Neural cell (in vitro differentiated cells): Measurements from ENCODE around the gene HCLS1. TPM values are rescaled to one million over a fixed set of nuclear protein-coding genes. Genes with fewer than 3 reads are reported as not detected.

ENCODE experiments used
- H2AFZ ChIP-seq: fragments of 200-600, 300-800 bp; sonication (generic), shearing (Covaris generic); 2 replicates; pipeline ENCODE4 v1.6.0; 2014; ENCODE audit warnings: low read depth, mild to moderate bottlenecking, antibody characterized with exemption, low read length, moderate library complexity
- H3F3A ChIP-seq: fragments of 200-600 bp; shearing (Covaris generic); 2 replicates; pipeline ENCODE4 v1.6.1; 2016; ENCODE audit warnings: mild to moderate bottlenecking, moderate library complexity, mixed read lengths, antibody characterized with exemption, low read length; ENCODE audit not compliant: insufficient read depth, poor library complexity, severe bottlenecking
- H3K27ac ChIP-seq: fragments of 200-600, 300-800 bp; sonication (generic), shearing (Covaris generic); 2 replicates; pipeline ENCODE4 v1.5.1; 2014; ENCODE audit warnings: mild to moderate bottlenecking, low read length, moderate library complexity
- H3K27me3 ChIP-seq: fragments of 300-800, 200-600 bp; sonication (generic), shearing (Covaris generic); 2 replicates; pipeline ENCODE4 v1.6.0; 2014; ENCODE audit warnings: mild to moderate bottlenecking, low read depth, low read length, moderate library complexity; ENCODE audit not compliant: insufficient read depth
- H3K36me3 ChIP-seq: fragments of 300-800, 200-600 bp; sonication (generic), shearing (Covaris generic); 2 replicates; pipeline ENCODE4 v1.5.1; 2014; ENCODE audit warnings: mild to moderate bottlenecking, antibody characterized with exemption, low read length, moderate library complexity; ENCODE audit not compliant: insufficient read depth
- H3K4me2 ChIP-seq: fragments of 300-800, 200-600 bp; sonication (generic), shearing (Covaris generic); 2 replicates; pipeline ENCODE4 v1.6.0; 2014; ENCODE audit warnings: mild to moderate bottlenecking, low read length
- H3K4me3 ChIP-seq: fragments of 300-800, 200-600 bp; sonication (generic), shearing (Covaris generic); 2 replicates; pipeline ENCODE4 v1.5.1; 2014; ENCODE audit warnings: mild to moderate bottlenecking, low read length, moderate library complexity
- H3K79me2 ChIP-seq: fragments of 200-600 bp; shearing (Covaris generic); replicated peaks from 2 replicates; pipeline ENCODE4 v1.6.0; 2014; ENCODE audit warnings: mild to moderate bottlenecking, low read length, moderate library complexity; ENCODE audit not compliant: insufficient read depth
- H3K9ac ChIP-seq: fragments of 300-800, 200-600 bp; sonication (generic), shearing (Covaris generic); 2 replicates; pipeline ENCODE4 v1.6.1; 2016; ENCODE audit warnings: mild to moderate bottlenecking, low read length, mixed read lengths
- H3K9me2 ChIP-seq: fragments of 200-600 bp; shearing (Covaris generic); 2 replicates; pipeline ENCODE4 v1.6.1; 2016; ENCODE audit warnings: mild to moderate bottlenecking, low read length, mixed read lengths; ENCODE audit not compliant: insufficient read depth
- H3K9me3 ChIP-seq: fragments of 200-600, 300-800 bp; sonication (generic), shearing (Covaris generic); 2 replicates; pipeline ENCODE4 v1.6.1; 2016; ENCODE audit warnings: mild to moderate bottlenecking, mixed run types, low read length, moderate library complexity, mixed read lengths
- H4K20me1 ChIP-seq: fragments of 200-600 bp; shearing (Covaris generic); 2 replicates; pipeline ENCODE4 v1.6.1; 2016; ENCODE audit warnings: mild to moderate bottlenecking, mixed run types; ENCODE audit not compliant: insufficient read depth
- CTCF ChIP-seq: fragments of 450-650 bp; IDR thresholded peaks from 2 replicates; pipeline ENCODE4 v1.5.1; 2014; ENCODE audit warnings: antibody characterized with exemption, mild to moderate bottlenecking, moderate library complexity; ENCODE audit not compliant: poor library complexity, severe bottlenecking
- EP300 ChIP-seq: fragments of 450-650 bp; conservative IDR thresholded peaks from 2 replicates; pipeline ENCODE4 v1.6.1; 2014; ENCODE audit warnings: antibody characterized with exemption, mild to moderate bottlenecking, moderate library complexity; ENCODE audit not compliant: poor library complexity, severe bottlenecking
- EZH2 ChIP-seq: fragments of 200-600, 300-800 bp; shearing (Covaris generic), sonication (generic); IDR thresholded peaks from 2 replicates; pipeline ENCODE4 v1.6.1; 2014; ENCODE audit warnings: antibody characterized with exemption, low read length, borderline replicate concordance, mild to moderate bottlenecking; ENCODE audit not compliant: insufficient read depth, poor library complexity, severe bottlenecking
- MXI1 ChIP-seq: fragments of 450-650 bp; conservative IDR thresholded peaks from 2 replicates; pipeline ENCODE4 v1.6.1; 2014; ENCODE audit warnings: antibody characterized with exemption, mild to moderate bottlenecking; ENCODE audit not compliant: poor library complexity, severe bottlenecking
- POLR2AphosphoS5 ChIP-seq: IDR thresholded peaks from 2 replicates; pipeline ENCODE4 v1.6.1; 2012
- RAD21 ChIP-seq: fragments of 450-650 bp; conservative IDR thresholded peaks from 2 replicates; pipeline ENCODE4 v1.6.1; 2014; ENCODE audit warnings: antibody characterized with exemption, mild to moderate bottlenecking, moderate library complexity
- SMC3 ChIP-seq: fragments of 450-650 bp; conservative IDR thresholded peaks from 2 replicates; pipeline ENCODE4 v1.6.1; 2014; ENCODE audit warnings: antibody characterized with exemption, mild to moderate bottlenecking, moderate library complexity; ENCODE audit not compliant: poor library complexity
- TAF1 ChIP-seq: IDR thresholded peaks from 2 replicates; pipeline ENCODE4 v1.6.1; 2012; ENCODE audit warnings: low read depth
- polyA plus RNA-seq: library from polyadenylated mRNA; depleted of rRNA; stranded (reverse); fragments of >200 nt; gene quantifications from 2 replicates; pipeline ENCODE4 v1.2.3, GENCODE V29; 2014
- TF ChIP-seq, protein P1 (sequence below): IDR thresholded peaks from 2 replicates; pipeline ENCODE4 v1.6.1; 2012; ENCODE audit warnings: borderline replicate concordance

The HCLS1 gene
- polyA plus RNA-seq, 1 donor from 2014 or later: 0.25 TPM

- TF ChIP-seq EZH2 (no peak), MXI1 (no peak), EP300 (no peak), CTCF (no peak), RAD21 (no peak)
- TF ChIP-seq, protein P1, sequence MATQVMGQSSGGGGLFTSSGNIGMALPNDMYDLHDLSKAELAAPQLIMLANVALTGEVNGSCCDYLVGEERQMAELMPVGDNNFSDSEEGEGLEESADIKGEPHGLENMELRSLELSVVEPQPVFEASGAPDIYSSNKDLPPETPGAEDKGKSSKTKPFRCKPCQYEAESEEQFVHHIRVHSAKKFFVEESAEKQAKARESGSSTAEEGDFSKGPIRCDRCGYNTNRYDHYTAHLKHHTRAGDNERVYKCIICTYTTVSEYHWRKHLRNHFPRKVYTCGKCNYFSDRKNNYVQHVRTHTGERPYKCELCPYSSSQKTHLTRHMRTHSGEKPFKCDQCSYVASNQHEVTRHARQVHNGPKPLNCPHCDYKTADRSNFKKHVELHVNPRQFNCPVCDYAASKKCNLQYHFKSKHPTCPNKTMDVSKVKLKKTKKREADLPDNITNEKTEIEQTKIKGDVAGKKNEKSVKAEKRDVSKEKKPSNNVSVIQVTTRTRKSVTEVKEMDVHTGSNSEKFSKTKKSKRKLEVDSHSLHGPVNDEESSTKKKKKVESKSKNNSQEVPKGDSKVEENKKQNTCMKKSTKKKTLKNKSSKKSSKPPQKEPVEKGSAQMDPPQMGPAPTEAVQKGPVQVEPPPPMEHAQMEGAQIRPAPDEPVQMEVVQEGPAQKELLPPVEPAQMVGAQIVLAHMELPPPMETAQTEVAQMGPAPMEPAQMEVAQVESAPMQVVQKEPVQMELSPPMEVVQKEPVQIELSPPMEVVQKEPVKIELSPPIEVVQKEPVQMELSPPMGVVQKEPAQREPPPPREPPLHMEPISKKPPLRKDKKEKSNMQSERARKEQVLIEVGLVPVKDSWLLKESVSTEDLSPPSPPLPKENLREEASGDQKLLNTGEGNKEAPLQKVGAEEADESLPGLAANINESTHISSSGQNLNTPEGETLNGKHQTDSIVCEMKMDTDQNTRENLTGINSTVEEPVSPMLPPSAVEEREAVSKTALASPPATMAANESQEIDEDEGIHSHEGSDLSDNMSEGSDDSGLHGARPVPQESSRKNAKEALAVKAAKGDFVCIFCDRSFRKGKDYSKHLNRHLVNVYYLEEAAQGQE: no peak
- Histone ChIP-seq H4K20me1 (no peaks in the 10 kb centered on the region), H3K4me2 (no peak overlapping the region), H3K79me2 (no peaks in the 10 kb centered on the region), H3K4me3 (no peak overlapping the region), H3F3A (no peaks in the 10 kb centered on the region), H2AFZ (no peak overlapping the region), H3K36me3 (peaks cover 32% of the 10 kb centered on the region), H3K9me3 (no peaks in the 10 kb centered on the region), H3K9me2 (no peaks in the 10 kb centered on the region), H3K9ac (no peak overlapping the region), H3K27ac (no peak overlapping the region), H3K27me3 (no peaks in the 10 kb centered on the region)
Measured at GRCh38 chr3:121667333-121667732, 6.6 kb upstream of the HCLS1 start.

DNA sequence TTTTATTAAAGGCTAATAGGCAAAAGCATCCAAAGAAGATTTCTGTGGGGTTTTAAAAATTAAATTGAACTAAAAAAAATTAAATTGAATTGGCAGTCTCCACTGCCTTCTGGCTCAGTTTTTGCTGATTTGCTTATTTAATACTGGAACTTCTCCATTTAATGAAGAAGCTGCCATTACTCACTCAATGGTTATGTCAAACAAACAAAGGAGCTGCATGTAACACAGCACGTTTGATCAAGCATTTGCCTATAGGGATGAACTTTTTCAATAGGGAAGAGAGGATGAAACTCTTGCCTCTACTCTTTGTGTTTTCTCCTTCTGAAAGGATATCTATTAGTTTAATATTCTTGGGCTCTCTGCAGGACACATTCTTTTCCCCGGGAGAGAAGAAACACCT lies 4.8 kb upstream of the HCLS1 start:
- Histone ChIP-seq H3K4me3 (no peak overlapping the region), H3K27ac (no peak overlapping the region), H3K9me3 (no peaks in the 10 kb centered on the region), H2AFZ (no peak overlapping the region), H3K79me2 (no peaks in the 10 kb centered on the region), H4K20me1 (no peaks in the 10 kb centered on the region), H3K9ac (no peak overlapping the region), H3K36me3 (peaks cover 24% of the 10 kb centered on the region), H3F3A (no peaks in the 10 kb centered on the region), H3K27me3 (no peaks in the 10 kb centered on the region), H3K4me2 (no peak overlapping the region), H3K9me2 (no peaks in the 10 kb centered on the region)
- TF ChIP-seq EP300: no peak

- H3K9ac ChIP-seq: no peak overlapping the region
- H3F3A ChIP-seq: no peaks in the 10 kb centered on the region
- no peaks in the 10 kb centered on the region for H3K9me2 ChIP-seq
- H3K27ac ChIP-seq: no peak overlapping the region
- no peaks in the 10 kb centered on the region for H3K9me3 ChIP-seq
- H4K20me1 ChIP-seq: no peaks in the 10 kb centered on the region
- H3K27me3 ChIP-seq: no peaks in the 10 kb centered on the region
- no peaks in the 10 kb centered on the region for H3K79me2 ChIP-seq
- peaks cover 24% of the 10 kb centered on the region for H3K36me3 ChIP-seq
- TF ChIP-seq TAF1 (no peak), RAD21 (no peak), SMC3 (no peak), POLR2AphosphoS5 (no peak), CTCF (no peak), MXI1 (no peak), EP300 (no peak), EZH2 (no peak)
- TF ChIP-seq, protein P1: no peak
- H3K4me2 ChIP-seq: no peak overlapping the region
- H2AFZ ChIP-seq: no peak overlapping the region
- no peak overlapping the region for H3K4me3 ChIP-seq
Measured at GRCh38 chr3:121663171-121663847, 2.6 kb upstream of the HCLS1 start.
